ENCODE results near the gene PPP1R1B.
"Not testable (repeated sequence)": the region's sequence is repeated elsewhere in the genome, so short reads cannot be mapped to it uniquely, and the experiment has no call there.

The PPP1R1B gene

GRCh38 chr17:39626171-39627046 lies at the start of gene PPP1R1B:
PPP1R1B (plus strand) TSS chr17:39626952; CDS start chr17:39627393, 441 bp downstream.
- Histone ChIP-seq H2AFZ (ENCODE audit: low read depth, low read length) (peak within 1 kb of the TSS; percentile 35), H3K4me3 (ENCODE audit: low read length) (peak within 1 kb of the TSS; percentile 31), H3K4me1 (ENCODE audit: insufficient read depth, low read length) (peaks cover 18% of the 10 kb centered on the region), H3K27me3 (ENCODE audit: insufficient read depth, low read length) (peaks cover 66% of the 10 kb centered on the region), H3K9me3 (ENCODE audit: low read length) (no peaks in the 10 kb centered on the region), H3K36me3 (ENCODE audit: insufficient read depth, low read length) (no peaks in the 10 kb centered on the region)

- no peak overlapping the region for H3K4me3 ChIP-seq (ENCODE audit: low read length)
- H2AFZ ChIP-seq (ENCODE audit: low read depth, low read length), result no peak overlapping the region
- no peaks in the 10 kb centered on the region for H3K36me3 ChIP-seq (ENCODE audit: insufficient read depth, low read length)
- no peaks in the 10 kb centered on the region for H3K9me3 ChIP-seq (ENCODE audit: low read length)
- H3K27me3 ChIP-seq (ENCODE audit: insufficient read depth, low read length), result no peaks in the 10 kb centered on the region
- H3K4me1 ChIP-seq (ENCODE audit: insufficient read depth, low read length), result peaks cover 25% of the 10 kb centered on the region
Measured at GRCh38 chr17:39578272-39578671, 48.5 kb upstream of the PPP1R1B start.

GRCh38 chr17:39579318-39580081 lies 47.3 kb upstream of the PPP1R1B start:
- H3K4me3 ChIP-seq (ENCODE audit: low read length), result no peak overlapping the region

GRCh38 chr17:39580082-39580468 lies 46.7 kb upstream of the PPP1R1B start:
- Histone ChIP-seq H3K36me3 (ENCODE audit: insufficient read depth, low read length) (no peaks in the 10 kb centered on the region), H3K9me3 (ENCODE audit: low read length) (no peaks in the 10 kb centered on the region), H3K4me3 (ENCODE audit: low read length) (no peak overlapping the region), H3K27me3 (ENCODE audit: insufficient read depth, low read length) (no peaks in the 10 kb centered on the region), H3K4me1 (ENCODE audit: insufficient read depth, low read length) (peaks cover 21% of the 10 kb centered on the region), H2AFZ (ENCODE audit: low read depth, low read length) (no peak overlapping the region)

More at GRCh38 chr17:39579318-39580081, 47.3 kb upstream of the PPP1R1B start:
- H3K36me3 ChIP-seq (ENCODE audit: insufficient read depth, low read length), result no peaks in the 10 kb centered on the region
- H3K4me1 ChIP-seq (ENCODE audit: insufficient read depth, low read length), result peaks cover 21% of the 10 kb centered on the region
- H2AFZ ChIP-seq (ENCODE audit: low read depth, low read length), result no peak overlapping the region
- no peaks in the 10 kb centered on the region for H3K27me3 ChIP-seq (ENCODE audit: insufficient read depth, low read length)
- H3K9me3 ChIP-seq (ENCODE audit: low read length), result no peaks in the 10 kb centered on the region

- Histone ChIP-seq H3K27me3 (ENCODE audit: insufficient read depth, low read length) (peaks cover 3% of the 10 kb centered on the region), H3K9me3 (ENCODE audit: low read length) (no peaks in the 10 kb centered on the region), H3K36me3 (ENCODE audit: insufficient read depth, low read length) (no peaks in the 10 kb centered on the region)
Measured at GRCh38 chr17:39581071-39581758, 45.5 kb upstream of the PPP1R1B start.

GRCh38 chr17:39581759-39582085 lies 45.0 kb upstream of the PPP1R1B start:
- Histone ChIP-seq H3K9me3 (ENCODE audit: low read length) (no peaks in the 10 kb centered on the region), H3K27me3 (ENCODE audit: insufficient read depth, low read length) (peaks cover 3% of the 10 kb centered on the region), H3K4me3 (ENCODE audit: low read length) (no peak overlapping the region), H3K36me3 (ENCODE audit: insufficient read depth, low read length) (no peaks in the 10 kb centered on the region), H2AFZ (ENCODE audit: low read depth, low read length) (no peak overlapping the region), H3K4me1 (ENCODE audit: insufficient read depth, low read length) (peaks cover 21% of the 10 kb centered on the region)

More at GRCh38 chr17:39581071-39581758, 45.5 kb upstream of the PPP1R1B start:
- Histone ChIP-seq H3K4me1 (ENCODE audit: insufficient read depth, low read length) (peaks cover 21% of the 10 kb centered on the region), H3K4me3 (ENCODE audit: low read length) (no peak overlapping the region), H2AFZ (ENCODE audit: low read depth, low read length) (no peak overlapping the region)

GRCh38 chr17:39582658-39583057 lies 44.1 kb upstream of the PPP1R1B start:
- Histone ChIP-seq H2AFZ (ENCODE audit: low read depth, low read length) (no peak overlapping the region), H3K9me3 (ENCODE audit: low read length) (no peaks in the 10 kb centered on the region), H3K4me3 (ENCODE audit: low read length) (no peak overlapping the region), H3K27me3 (ENCODE audit: insufficient read depth, low read length) (peaks cover 3% of the 10 kb centered on the region), H3K36me3 (ENCODE audit: insufficient read depth, low read length) (no peaks in the 10 kb centered on the region), H3K4me1 (ENCODE audit: insufficient read depth, low read length) (peaks cover 21% of the 10 kb centered on the region)

GRCh38 chr17:39590180-39590579 lies 36.6 kb upstream of the PPP1R1B start:
- H3K27me3 ChIP-seq (ENCODE audit: insufficient read depth, low read length), result peaks cover 49% of the 10 kb centered on the region
- not testable (repeated sequence) for H3K9me3 ChIP-seq (ENCODE audit: low read length); H3K4me1 ChIP-seq (ENCODE audit: insufficient read depth, low read length); H3K36me3 ChIP-seq (ENCODE audit: insufficient read depth, low read length); H2AFZ ChIP-seq (ENCODE audit: low read depth, low read length); H3K4me3 ChIP-seq (ENCODE audit: low read length)

- H3K27me3 ChIP-seq (ENCODE audit: insufficient read depth, low read length), result peaks cover 67% of the 10 kb centered on the region
- H3K4me3 ChIP-seq (ENCODE audit: low read length), result no peak overlapping the region
- H3K4me1 ChIP-seq (ENCODE audit: insufficient read depth, low read length), result no peaks in the 10 kb centered on the region
Measured at GRCh38 chr17:39591958-39592954, 34.5 kb upstream of the PPP1R1B start.

GRCh38 chr17:39593371-39593770 lies 33.4 kb upstream of the PPP1R1B start:
- no peak overlapping the region for H3K4me3 ChIP-seq (ENCODE audit: low read length)
- peaks cover 78% of the 10 kb centered on the region for H3K27me3 ChIP-seq (ENCODE audit: insufficient read depth, low read length)

More at GRCh38 chr17:39591958-39592954, 34.5 kb upstream of the PPP1R1B start:
- H3K36me3 ChIP-seq (ENCODE audit: insufficient read depth, low read length), result no peaks in the 10 kb centered on the region
- H2AFZ ChIP-seq (ENCODE audit: low read depth, low read length), result no peak overlapping the region
- H3K9me3 ChIP-seq (ENCODE audit: low read length), result no peaks in the 10 kb centered on the region

GRCh38 chr17:39595294-39595693 lies 31.5 kb upstream of the PPP1R1B start:
- no peak overlapping the region for H2AFZ ChIP-seq (ENCODE audit: low read depth, low read length)
- H3K9me3 ChIP-seq (ENCODE audit: low read length), result no peaks in the 10 kb centered on the region
- no peak overlapping the region for H3K4me3 ChIP-seq (ENCODE audit: low read length)
- no peaks in the 10 kb centered on the region for H3K36me3 ChIP-seq (ENCODE audit: insufficient read depth, low read length)
- peaks cover 5% of the 10 kb centered on the region for H3K4me1 ChIP-seq (ENCODE audit: insufficient read depth, low read length)
- peaks cover 93% of the 10 kb centered on the region for H3K27me3 ChIP-seq (ENCODE audit: insufficient read depth, low read length)

More at GRCh38 chr17:39593371-39593770, 33.4 kb upstream of the PPP1R1B start:
- Histone ChIP-seq H3K4me1 (ENCODE audit: insufficient read depth, low read length) (no peaks in the 10 kb centered on the region), H2AFZ (ENCODE audit: low read depth, low read length) (no peak overlapping the region), H3K36me3 (ENCODE audit: insufficient read depth, low read length) (no peaks in the 10 kb centered on the region), H3K9me3 (ENCODE audit: low read length) (no peaks in the 10 kb centered on the region)

GRCh38 chr17:39595928-39596510 lies 30.7 kb upstream of the PPP1R1B start:
- H3K4me1 ChIP-seq (ENCODE audit: insufficient read depth, low read length), result peaks cover 5% of the 10 kb centered on the region
- H3K27me3 ChIP-seq (ENCODE audit: insufficient read depth, low read length), result peaks cover 94% of the 10 kb centered on the region
- H2AFZ ChIP-seq (ENCODE audit: low read depth, low read length), result no peak overlapping the region
- no peaks in the 10 kb centered on the region for H3K36me3 ChIP-seq (ENCODE audit: insufficient read depth, low read length)
- H3K4me3 ChIP-seq (ENCODE audit: low read length), result no peak overlapping the region
- H3K9me3 ChIP-seq (ENCODE audit: low read length), result no peaks in the 10 kb centered on the region

Measured in neuron (in vitro differentiated cells).